SIG-M5 treated with dmso at 0.1 percent for 504 hours (cell line): Measurements from ENCODE around the gene FOXO1.
A peak's percentile ranks its signal among the peaks of the same experiment; 100 is the strongest.

Source experiments
- DNase-seq: peaks from one replicate; lab custom pipeline; 2025; ENCODE audit not compliant: unreplicated experiment; lab: John Stamatoyannopoulos, UW

FOXO1 gene

DNA sequence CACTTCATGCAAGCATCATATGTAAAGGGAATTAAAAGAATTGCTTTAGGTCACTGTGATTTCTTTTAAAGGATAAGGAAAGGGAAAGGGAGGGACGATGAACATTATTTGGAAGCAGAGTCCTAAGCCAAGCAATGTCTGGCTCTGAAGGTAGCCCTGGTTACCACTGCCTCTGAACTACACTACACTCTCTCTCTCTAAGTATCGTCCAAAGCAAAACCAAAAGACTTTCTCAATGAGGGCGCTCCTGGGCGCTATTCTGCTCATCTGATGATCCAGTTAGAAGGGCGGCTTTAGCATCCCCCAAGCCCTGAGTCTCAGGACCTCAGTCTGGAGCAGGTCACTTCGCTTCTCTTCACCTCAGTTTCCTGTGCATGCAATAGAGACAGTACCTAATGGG is 26.2 kb downstream of the FOXO1 start:
- DNase-seq = no peak

DNA sequence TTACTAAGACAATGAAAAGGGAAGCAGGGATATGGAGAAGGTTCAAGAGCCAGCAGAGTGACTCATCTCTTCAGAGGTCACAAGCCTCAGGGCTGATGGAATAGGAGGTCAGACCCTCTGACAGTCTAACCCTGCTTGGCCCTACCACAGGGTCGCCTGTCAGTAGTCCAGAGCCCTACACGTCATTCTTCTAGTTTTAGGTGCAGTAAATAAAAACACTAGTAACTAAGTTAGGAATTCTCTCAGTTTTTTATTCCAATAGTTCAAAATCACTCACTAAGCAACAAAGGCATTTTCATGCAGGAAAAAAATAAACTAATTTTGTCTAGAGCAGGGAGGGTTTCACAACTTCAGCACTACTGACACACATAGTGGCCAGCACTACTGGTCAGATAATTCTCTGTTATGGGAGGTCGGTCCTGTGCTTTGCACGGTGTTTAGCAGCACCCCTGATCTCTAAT is 27.2 kb downstream of the FOXO1 start:
- peak; percentile 26 for DNase-seq

DNA sequence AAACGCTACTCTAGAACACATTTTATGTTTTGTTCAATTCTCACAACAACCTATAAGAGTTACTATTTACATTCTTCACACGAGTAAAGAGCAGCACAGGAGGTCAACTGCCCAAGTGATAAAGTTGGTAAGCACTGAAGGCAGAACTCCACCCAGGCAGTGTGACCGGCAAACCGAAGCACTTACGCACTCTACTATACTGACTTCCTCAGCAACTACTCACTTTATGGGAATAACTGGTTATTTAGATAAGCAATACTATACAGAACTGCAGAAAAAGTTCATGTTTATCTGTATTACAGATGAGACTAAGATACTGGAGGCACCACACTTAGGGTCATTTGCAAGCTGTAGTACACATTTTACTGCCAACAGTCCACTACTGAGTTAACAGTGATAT is 28.8 kb downstream of the FOXO1 start:
- DNase-seq = no peak

DNA sequence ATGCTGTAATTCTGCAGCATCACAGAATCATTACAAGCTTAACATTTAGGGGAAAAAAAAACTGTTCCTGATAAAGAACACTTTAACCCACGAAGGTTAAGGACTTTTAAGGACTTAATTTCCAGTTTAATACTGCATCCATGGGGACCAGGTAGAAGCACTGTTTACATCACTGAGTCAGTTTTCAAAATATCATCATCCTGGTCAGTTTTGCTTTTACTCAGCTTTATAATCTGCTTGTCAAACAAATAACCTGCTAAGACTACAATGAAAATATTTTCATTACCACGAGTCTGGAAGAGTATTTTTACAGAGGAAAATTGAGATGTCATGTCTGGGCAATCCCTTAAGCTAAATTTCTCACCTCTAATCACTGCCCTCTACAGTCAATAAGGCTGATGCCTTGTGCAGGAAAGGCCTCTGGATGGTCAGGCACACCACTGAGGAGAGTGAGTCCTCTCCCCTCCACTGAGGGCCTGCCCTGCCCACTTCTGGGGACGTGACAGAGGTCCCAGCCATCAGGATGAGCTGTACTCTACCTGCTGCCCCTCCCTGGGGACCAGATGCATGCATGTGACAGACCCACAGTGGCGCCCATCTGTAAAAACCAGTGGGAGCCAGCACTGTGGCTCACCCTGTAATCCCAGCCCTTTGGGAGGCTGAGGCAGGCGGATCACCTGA is 31.0 kb downstream of the FOXO1 start:
- no peak for DNase-seq

DNA sequence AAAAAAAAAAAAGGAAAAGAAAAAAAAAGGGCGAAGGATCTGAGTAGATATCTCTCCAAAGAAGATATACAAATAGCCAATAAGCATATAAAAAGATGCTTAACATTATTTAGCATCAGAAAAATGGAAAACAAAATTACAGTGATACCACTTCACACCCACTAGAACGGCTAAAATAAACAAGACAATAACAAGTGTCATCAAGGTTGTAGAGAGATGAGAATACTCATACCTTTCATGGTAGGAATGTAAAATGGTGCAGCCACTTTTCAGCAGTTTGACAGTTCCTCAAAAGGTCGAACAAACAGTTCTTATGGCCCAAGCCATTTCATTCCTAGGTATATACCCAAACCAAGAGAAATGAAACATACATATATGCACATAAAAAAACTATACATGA is 33.5 kb downstream of the FOXO1 start:
- DNase-seq = no peak

DNA sequence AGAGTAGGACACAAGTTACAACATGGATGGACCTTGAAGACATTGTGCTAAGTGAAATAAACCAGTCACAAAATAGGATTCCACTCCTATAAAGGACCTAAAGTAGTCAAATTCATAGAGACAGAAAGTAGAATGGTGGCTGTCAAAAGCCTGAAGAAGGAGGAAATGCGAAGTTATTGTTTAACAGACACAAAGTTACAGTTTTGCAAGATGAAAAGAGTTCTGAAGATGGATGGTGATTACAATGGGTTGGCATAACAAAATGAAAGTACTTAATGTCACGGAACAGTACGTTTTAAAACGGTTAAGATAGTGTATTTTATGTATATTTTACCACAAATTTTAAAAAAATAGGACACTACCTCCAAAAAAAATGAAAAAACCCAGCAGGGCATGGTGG is 34.8 kb downstream of the FOXO1 start:
- no peak for DNase-seq

DNA sequence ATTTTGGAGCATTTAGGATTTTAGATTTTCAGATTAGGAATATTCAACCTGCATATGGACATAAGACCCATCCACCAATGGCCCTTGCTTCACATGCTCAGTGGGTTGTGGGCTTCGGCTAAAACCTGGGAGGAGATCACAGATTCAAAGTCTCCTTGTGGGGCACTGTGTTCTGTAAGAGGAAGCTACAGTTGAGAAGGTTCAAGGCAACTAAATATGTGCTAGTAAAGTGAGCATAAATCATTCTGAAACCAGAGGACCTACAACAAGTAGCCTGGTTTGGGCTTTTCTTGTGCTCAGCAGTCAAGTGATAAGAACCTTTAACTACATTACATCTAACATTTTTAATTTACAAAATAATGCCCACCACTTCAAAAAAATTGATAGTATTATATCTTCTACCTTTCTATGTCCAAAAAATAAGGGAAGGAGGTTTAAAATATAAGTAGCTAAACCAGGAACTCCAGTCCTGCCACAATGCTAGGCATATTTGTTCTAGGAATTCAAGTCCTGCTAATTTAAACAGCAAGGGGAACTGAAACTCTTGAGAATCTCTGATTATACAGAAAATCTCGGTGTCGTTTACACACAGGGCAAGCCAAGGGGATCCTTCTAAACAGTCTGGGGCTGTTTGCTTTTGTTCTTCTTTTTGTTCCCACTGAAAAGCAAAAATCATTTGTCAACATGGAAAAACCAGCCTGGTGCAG is 36.6 kb downstream of the FOXO1 start:
- DNase-seq = peak; percentile 29

DNA sequence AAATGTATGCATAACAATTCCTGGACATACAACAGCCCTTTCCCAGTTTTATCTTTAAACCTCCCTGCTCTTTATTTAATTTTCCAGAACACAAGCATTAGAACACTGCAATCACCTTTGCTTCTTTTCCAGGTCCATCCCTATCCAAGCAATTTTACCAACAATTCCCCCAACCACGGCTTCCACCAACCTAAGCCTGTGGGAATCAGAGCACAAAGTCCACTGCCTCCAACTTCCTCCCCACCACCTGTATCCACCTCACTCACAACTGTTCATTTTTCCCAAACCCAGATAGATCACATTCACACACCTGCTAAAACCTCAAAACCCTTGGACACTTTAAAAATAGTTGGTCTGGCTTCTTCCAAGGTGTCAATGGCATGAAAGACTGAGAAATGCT is 39.5 kb downstream of the FOXO1 start:
- no peak for DNase-seq

DNA sequence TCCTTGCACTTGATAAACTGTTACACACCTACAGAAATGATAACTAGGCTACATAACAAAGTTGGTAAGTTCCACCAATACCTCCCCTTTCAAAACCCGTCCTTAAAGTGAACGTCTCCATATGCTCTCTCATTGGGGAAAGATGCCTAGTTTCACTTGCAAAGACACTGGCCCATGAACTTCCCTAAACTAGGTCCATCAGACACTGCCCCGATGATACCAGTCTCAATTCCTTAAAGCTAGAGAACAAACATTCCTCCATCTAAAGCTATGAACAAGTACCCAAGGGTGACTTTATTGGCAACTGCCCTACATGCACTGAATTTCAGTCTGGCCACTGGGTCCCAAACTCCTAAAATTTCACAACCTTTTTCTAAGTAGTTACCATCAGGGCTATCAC is 39.9 kb downstream of the FOXO1 start:
- peak; percentile 38 for DNase-seq

DNA sequence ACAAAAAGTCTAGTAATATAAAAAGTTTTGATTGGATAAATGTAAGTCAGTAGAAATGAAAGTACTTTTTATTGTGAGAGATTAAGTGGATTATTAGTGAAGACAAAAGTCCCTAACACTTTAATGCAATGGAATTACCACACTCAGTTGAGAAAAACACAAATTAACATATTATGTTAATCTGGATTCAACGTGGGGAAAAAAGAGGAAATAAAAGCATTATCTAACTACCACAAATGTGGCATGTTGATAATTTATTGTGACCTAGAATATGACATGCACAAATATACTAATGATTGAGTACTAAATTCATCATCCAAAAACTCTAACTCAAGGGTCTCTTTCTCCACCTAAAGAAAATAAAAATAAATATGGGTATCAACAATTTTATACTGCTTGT is 41.5 kb downstream of the FOXO1 start:
- DNase-seq = no peak

DNA sequence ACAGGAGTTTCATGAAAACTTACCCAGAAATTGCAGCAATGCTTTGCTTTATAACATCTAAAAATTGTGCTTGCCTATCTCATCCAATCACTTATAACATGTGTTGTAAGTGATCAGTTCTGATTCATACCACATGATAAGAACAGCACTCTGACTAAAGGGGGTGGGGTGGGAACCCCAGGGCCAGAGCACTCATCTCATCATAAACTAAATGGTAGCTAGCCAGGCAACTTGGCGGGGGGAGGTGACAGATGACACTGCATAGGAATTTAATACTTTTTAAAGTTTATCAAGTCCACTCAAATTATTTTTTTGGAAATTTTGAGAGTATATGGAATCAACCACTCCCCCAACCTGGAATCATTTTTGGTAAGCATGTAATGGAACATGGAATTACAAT is 42.1 kb downstream of the FOXO1 start:
- no peak for DNase-seq

DNA sequence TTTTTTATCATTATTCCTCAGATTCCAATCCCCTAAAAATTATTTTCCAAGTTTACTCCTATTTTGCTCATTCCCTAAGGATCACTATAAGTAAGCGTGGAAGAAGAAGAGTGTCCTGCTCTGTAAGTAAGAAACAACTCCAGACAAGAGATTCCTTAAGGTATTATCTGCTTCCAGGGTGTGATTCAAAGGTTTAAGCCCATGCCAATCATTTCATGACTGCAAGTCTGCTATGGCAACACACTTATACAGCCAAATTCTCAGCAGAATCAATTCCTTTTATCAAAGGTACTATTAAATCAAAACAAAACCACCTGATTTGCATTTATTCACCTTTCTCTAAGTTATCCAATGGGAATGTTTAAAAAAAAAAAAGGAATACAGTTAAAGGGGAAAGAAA is 43.7 kb downstream of the FOXO1 start:
- no peak for DNase-seq

DNA sequence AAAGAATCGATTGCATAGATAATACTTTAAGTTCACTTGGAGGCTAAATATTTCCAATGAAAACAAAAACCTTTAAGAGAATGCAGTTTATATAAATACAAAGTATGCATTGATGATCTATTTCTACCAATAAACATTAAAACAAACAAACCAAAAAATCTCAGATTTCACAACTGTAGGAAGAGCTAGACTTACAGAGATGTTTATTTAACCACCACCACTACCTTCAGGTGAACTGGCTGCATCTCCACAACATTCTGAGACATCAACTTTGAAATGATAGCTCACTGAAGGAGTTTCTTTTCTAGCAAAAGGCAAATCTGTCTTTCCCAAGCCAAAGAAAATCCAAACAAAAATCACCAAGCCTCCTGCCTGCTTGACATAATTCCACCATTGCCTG is 44.2 kb downstream of the FOXO1 start:
- no peak for DNase-seq

DNA sequence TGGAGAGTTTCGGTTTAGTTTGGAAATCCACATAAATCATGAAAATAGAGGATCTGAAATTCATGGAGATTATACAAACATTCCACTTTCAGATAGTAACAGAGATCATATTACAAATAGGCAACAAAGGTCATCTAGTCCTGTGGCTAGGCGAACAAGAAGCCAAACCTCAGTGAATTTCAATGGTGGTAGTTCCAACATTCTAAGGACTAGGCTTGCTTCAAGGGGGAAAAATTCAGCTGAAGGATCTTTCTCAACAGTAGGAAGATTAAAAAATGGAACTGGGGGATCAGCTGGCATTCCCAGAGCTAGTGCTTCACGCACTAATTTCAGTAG is 47.0 kb downstream of the FOXO1 start:
- no peak for DNase-seq

DNA sequence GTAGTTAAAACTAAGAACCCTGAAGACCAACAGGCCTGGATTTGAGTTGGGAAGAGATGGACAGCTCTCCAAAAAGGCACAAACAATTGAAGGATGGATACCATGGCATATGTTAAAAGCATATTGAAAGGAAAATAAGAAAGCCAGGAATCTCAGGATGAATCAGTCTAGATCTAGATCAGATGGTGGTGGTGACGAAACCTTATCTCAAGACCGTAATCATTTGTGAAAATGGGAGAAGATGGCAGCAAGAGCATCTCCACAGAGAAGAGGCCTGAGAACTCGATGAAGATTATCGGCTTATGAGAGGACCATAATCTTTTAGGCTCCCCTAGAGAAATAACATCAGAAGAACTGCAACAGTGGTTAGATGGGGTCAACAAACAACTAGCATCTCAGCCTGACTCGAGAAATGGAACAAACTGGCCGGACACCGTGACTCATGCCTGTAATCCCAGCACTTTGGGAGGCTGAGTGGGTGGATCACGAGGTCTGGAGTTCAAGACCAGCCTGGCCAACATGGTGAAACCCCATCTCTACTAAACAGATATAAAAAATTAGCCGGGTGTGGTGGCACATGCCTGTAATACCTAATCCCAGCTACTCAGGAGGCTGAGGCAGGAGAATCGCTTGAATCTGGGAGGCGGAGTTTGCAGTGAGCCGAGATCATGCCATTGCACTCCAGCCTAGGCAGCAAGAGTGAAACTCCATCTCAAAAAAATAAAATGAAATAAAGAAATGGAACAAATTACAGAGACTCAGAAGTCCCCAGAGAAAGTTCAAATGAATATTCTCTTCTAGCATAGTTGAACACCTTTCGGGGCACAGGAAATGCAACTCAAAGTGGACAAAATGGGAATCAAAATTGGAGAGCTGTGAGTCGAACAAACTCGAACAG is 47.6 kb downstream of the FOXO1 start:
- DNase-seq = no peak

DNA sequence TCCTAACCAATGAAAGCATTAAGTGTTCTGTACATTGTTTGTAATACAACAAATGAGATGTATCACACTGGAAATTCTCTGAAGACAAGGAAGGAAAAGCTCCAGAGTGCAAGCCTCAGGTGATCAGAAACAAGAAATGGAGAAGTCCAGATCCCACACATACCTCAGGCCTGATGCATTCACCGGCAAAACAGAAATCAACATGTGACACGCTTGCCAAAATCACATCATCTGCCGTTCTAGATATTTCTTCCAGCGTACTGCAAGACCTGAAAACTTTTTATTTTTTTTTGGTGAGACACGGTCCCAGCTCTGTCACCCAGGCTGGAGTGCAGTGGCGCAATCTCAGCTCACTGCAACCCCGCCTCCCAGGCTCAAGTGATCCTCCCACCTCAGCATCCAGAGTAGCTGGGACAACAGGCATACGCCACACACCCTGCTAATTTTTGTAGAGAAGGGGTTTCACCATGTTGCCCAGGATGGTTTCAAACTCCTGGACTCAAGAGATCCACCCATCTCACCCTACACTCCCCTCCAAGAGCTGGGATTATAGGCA is 48.6 kb downstream of the FOXO1 start:
- no peak for DNase-seq

DNA sequence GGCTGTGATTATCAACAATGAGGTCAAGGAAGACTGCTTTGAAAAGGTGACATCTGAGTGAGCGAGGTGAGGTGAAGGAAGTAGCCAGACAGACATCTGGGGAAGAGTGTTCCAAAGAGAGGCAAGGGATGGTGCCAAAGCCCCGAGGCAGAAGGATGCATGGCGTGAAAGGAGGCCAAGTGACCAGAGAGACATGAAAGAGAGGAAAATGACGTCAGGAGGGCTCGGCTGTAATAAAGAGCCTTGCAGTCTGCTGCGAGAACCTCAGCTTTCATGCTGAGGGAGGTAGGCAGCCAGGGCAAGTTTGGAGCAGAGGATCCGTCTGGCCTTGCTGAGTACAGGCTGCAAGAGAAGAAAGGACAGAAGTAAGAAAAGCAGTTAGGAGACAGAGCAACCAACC is 50.8 kb downstream of the FOXO1 start:
- DNase-seq = no peak

DNA sequence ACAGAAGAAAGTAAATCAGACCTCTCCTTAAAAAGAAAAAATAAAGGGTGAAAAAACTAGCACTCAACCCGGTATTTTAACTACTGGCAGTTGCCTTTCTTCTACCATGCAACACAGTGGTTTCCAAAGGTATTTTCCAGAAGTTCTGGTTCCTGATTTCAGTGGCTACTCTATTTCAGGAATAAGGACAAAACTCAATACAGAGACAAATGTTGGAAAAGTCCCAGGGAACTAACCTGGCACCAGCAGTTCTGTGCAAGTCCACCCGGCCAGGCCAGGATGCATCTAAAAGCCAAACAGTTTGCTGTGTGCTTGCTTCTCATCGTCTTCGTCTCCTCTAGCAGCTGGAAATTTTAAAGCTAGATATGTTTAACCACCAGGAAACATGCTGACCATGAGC is 52.5 kb downstream of the FOXO1 start:
- DNase-seq = no peak

DNA sequence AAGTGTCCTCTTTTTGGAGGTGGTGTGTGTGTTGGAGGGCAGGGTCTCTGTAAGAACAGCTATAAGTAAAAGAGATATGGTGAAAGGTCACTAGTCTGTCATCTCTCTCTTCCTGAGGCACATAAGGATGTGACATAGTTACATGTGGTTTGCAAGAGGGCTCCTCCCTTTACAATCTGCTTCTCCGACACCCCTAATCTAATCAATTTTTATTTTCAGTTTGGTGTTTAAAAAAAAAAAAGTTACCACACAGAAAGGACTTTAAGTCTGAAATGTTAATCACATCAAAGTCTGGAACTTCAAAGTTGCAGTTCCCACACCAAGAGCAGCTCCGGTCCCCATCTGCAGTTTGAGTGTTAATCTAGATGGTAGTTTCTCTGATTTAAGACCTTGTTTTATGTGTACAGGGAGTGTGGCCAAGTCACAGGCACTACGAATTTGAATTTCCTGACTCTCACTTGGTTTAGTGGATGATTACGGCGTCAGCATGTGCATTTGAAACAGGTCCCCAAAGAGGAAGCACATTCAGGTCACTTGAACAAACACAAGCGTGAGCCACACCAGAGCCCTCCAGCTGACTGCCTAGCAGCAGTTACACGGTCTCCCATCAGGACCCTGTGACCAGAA is 53.1 kb downstream of the FOXO1 start:
- DNase-seq = no peak

DNA sequence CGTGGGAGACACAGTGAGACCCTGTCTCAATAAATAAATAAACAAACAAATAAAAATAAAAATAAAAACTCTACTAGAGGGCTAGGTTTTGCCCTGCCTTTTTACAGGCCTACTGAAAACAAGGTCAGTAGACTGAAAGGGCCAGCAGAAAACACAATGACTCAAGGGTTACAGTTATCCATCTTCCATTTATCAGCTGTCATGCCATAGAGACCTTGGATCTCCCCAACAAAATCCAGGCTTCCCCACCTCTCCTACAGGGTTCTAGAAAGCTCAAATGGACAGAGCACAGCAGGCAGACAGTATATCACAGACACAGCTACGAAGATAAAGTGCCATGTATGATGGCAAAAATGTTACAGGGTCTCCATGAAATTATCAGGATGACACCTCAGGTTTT is 54.4 kb downstream of the FOXO1 start:
- DNase-seq = no peak

DNA sequence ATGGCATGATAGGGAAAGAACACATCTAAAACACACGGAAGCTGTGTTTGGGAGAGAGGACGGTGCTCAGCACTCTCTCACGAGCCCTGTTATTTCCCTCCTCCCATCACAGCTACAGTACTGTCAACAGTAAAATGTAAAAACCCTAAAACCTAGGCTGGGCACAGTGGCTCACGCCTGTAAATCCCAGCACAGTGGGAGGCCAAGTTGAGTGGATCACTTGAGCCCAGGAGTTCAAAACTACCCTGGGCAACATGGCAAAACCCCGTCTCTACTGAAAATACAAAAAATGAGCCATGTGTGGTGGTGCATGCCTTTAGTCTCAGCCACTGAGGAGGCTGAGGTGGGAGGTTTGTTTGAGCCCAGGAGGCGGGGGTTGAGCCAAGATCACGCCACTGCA is 54.8 kb downstream of the FOXO1 start:
- no peak for DNase-seq
